AG04450 (cell line): ENCODE results near the gene RARS2. TPM values are rescaled to one million over a fixed set of nuclear protein-coding genes. Genes with fewer than 3 reads are reported as not detected.

ENCODE experiments used
- CTCF ChIA-PET: fragments of 300-600, 350-600 bp; formaldehyde crosslinking; extraction: SDS; loops from one replicate; lab custom pipeline; 2022; ENCODE audit warnings: antibody characterized with exemption, inconsistent platforms; lab: Charles Lee
- POLR2A ChIA-PET: fragments of 350-600 bp; formaldehyde crosslinking; extraction: SDS; loops from one replicate; lab custom pipeline; 2021; ENCODE audit warnings: antibody characterized with exemption, inconsistent platforms; lab: Yijun Ruan, JAX
- DNase-seq: peaks from one replicate; pipeline ENCODE4 v3.0.0-alpha.2; 2011; ENCODE audit warnings: low read depth, low spot score
- H3K27ac ChIP-seq: one replicate; pipeline ENCODE4 v1.5.1; 2012; ENCODE audit warnings: low read depth, low read length, control low read depth
- H3K27me3 ChIP-seq: one replicate; pipeline ENCODE4 v1.6.0; 2012; ENCODE audit warnings: low read length; ENCODE audit not compliant: control insufficient read depth, insufficient read depth
- H3K4me3 ChIP-seq: 2 replicates; pipeline ENCODE4 v1.5.1; 2011; ENCODE audit warnings: mild to moderate bottlenecking, low read depth, low read length, control low read depth
- H3K9me3 ChIP-seq: 2 replicates; pipeline ENCODE4 v1.5.1; 2012; ENCODE audit warnings: low read length; ENCODE audit not compliant: control insufficient read depth, insufficient read depth
- CTCF ChIP-seq: IDR thresholded peaks from 2 replicates; pipeline ENCODE4 v1.5.1; 2011; ENCODE audit warnings: low read depth, low read length, control low read depth, inconsistent platforms
- polyA plus RNA-seq: library from polyadenylated mRNA; depleted of rRNA; stranded (reverse); fragments of >200 nt; gene quantifications from 2 replicates; pipeline ENCODE4 v1.2.3, GENCODE V29; 2011; rRNA removed
- small RNA-seq: library from RNA; depleted of rRNA; stranded (forward); fragments of <200 nt; gene quantifications from one replicate; pipeline ENCODE3, GENCODE V24; 2012; ENCODE audit warnings: low read depth; ENCODE audit not compliant: insufficient read length

Gene RARS2
- polyA plus RNA-seq, 1 experiment, result 28.1 TPM

GRCh38 chr6:87472525-87473418 lies 117.0 kb downstream of the RARS2 start, which contains the start of gene SLC35A1:
TSS of gene SLC35A1 (plus strand) at chr6:87472974. CDS start at chr6:87473004, 30 bp downstream.
- ChIA-PET POLR2A (no interaction called here), CTCF (interaction anchor here (0.6 to 1.3 kb wide), 2 partner anchors 224 to 406 kb away, joined by 3 read pairs; no protein-coding TSS in a partner anchor)
- Histone ChIP-seq H3K27me3 (peaks cover 4% of the 10 kb centered on the region), H3K9me3 (no peaks in the 10 kb centered on the region; the same call in 1 of the 2 replicates), H3K4me3 (peak within 1 kb of the TSS; percentile 91), H3K27ac (peak within 1 kb of the TSS; percentile 69)
- DNase-seq, result peak; percentile 43
- TF ChIP-seq CTCF, result peak; percentile 20; the same call in 1 of the 2 replicates

GRCh38 chr6:87465051-87465450 lies 124.7 kb downstream of the RARS2 start:
- TF ChIP-seq CTCF, result no peak
- ChIA-PET CTCF (interaction anchor here (0.5 kb wide), 1 partner anchor 143 kb away, joined by 3 read pairs; no protein-coding TSS in a partner anchor), POLR2A (no interaction called here)
- H3K9me3 ChIP-seq, result no peaks in the 10 kb centered on the region
- H3K27ac ChIP-seq, result no peak overlapping the region
- H3K4me3 ChIP-seq, result no peak overlapping the region
- DNase-seq, result no peak
- peaks cover 8% of the 10 kb centered on the region for H3K27me3 ChIP-seq

Small RNAs within 50 kb of the gene (small RNA-seq; reads per million reads assigned to genes)
- not detected for gene RNU6-444P

Other genes starting within 250 kb of the RARS2 start
- 0.57 and 0.81 TPM in 2 replicates for gene C6orf163, start 245.2 kb downstream of the RARS2 start, polyA plus RNA-seq
- gene CFAP206, start 182.0 kb downstream of the RARS2 start, polyA plus RNA-seq, result 0.11 TPM in 1 of 2 replicates, not detected in the other
- 20.5 and 30.3 TPM in 2 replicates for gene SLC35A1, start 117.0 kb downstream of the RARS2 start, polyA plus RNA-seq
- 27.3 and 39.5 TPM in 2 replicates for gene ORC3, start 148 bp upstream of the RARS2 start, polyA plus RNA-seq
- gene AKIRIN2, start 112.2 kb upstream of the RARS2 start, polyA plus RNA-seq, result 30.4 and 31.3 TPM in 2 replicates